Epithelial cell of esophagus (primary cell): ENCODE data around the gene PSMD1.
"Not testable (repeated sequence)": the region's sequence is repeated elsewhere in the genome, so short reads cannot be mapped to it uniquely, and the experiment has no call there.

Experiments
- DNase-seq: peaks from one replicate; pipeline ENCODE4 v3.0.0; 2010; ENCODE audit warnings: low read depth
- H3K4me3 ChIP-seq: 2 replicates; pipeline ENCODE4 v1.5.1; 2011; ENCODE audit warnings: mild to moderate bottlenecking, low read length, control low read depth
- TF ChIP-seq, protein P1 (sequence below): IDR thresholded peaks from 2 replicates; pipeline ENCODE4 v1.5.1; 2011; ENCODE audit warnings: low read depth, mild to moderate bottlenecking, low read length, control low read depth, inconsistent platforms; ENCODE audit not compliant: insufficient read depth; ENCODE audit errors: missing control alignments

The PSMD1 gene

DNA sequence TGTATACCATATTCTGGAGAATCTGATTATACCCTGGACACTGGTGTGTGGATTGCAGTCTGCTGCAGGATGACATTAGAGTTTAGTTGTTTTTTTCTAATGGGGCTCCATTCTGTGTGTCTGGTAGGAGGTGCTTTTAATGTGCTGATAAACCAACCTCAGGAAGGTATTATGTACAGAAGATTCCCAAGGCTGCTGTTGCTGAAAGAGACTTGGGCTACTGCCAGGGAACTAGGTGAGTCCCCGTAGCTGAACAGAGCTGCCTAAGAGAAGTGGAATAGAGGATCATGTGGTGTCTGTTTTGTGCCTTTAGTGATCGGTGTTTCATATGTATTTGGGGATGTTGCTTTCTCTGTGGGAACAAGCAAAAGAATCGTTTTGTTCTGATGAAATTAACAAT, 44.2 kb upstream of the PSMD1 start:
- peak; percentile 23 for DNase-seq
- TF ChIP-seq, protein P1, sequence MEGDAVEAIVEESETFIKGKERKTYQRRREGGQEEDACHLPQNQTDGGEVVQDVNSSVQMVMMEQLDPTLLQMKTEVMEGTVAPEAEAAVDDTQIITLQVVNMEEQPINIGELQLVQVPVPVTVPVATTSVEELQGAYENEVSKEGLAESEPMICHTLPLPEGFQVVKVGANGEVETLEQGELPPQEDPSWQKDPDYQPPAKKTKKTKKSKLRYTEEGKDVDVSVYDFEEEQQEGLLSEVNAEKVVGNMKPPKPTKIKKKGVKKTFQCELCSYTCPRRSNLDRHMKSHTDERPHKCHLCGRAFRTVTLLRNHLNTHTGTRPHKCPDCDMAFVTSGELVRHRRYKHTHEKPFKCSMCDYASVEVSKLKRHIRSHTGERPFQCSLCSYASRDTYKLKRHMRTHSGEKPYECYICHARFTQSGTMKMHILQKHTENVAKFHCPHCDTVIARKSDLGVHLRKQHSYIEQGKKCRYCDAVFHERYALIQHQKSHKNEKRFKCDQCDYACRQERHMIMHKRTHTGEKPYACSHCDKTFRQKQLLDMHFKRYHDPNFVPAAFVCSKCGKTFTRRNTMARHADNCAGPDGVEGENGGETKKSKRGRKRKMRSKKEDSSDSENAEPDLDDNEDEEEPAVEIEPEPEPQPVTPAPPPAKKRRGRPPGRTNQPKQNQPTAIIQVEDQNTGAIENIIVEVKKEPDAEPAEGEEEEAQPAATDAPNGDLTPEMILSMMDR = no peak

DNA sequence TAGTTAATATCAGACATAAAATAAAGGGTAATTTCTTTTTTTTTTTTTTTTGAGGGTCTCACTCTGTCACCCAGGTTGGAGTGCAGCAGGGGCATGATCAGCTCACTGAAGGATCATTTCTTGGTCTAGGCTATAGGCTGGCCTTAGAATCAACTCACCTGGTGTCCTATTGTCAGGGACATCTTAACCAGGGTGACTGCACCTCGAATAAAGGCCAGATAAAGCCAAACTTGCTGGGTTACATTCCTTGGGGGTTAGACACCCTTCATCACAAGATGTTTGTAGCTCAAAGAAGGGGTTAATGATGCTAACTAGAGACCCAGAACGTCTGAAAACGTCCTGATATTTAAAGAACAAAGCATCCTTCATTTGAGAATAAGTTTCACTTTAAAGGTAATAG, 42.8 kb upstream of the PSMD1 start:
- TF ChIP-seq, protein P1 = no peak
- H3K4me3 ChIP-seq = no peak overlapping the region
- peak; percentile 30 for DNase-seq

More for the DNA sequence above, 44.2 kb upstream of the PSMD1 start:
- H3K4me3 ChIP-seq = no peak overlapping the region

DNA sequence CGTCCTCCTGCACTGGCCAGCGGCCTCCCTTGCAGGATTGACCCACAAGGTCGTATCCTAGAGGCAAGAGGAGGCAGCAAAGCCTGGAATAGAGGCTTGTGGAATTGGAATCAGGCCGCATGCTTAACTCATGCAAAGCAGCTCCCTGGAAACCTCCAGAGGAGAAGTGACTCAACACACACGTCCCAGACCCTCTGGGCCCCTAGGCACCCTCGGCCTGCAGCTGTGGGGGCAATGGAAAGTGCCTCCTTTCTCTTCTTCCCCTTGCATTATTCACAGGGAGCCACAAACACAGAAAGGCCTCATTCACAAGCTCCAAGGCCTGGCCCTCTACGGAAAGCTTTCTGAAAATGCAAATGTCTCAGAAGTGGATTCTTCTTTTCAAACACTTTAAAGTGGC, 41.2 kb upstream of the PSMD1 start:
- TF ChIP-seq, protein P1 = no peak
- no peak overlapping the region for H3K4me3 ChIP-seq
- no peak for DNase-seq

DNA sequence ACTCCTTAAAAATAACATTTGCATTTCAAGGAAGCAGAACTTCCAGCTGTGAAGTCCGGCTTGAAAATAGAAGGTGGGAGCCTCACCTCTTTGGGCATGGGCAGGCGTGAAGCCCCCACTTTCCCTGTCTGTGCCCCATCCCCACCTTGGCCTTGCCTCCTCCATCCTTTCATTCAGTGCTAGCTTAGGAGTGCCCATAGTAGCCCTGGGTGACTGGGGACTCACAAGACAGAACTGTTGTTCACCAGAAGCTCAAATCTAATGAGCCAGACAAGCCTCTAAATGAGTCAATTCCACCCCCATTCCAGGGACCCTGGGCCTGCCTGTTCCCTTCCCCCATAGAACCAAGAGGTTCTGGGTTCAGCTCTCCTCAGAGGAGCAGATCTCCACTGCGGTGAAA, 40.7 kb upstream of the PSMD1 start:
- DNase-seq = no peak
- TF ChIP-seq, protein P1 = no peak

DNA sequence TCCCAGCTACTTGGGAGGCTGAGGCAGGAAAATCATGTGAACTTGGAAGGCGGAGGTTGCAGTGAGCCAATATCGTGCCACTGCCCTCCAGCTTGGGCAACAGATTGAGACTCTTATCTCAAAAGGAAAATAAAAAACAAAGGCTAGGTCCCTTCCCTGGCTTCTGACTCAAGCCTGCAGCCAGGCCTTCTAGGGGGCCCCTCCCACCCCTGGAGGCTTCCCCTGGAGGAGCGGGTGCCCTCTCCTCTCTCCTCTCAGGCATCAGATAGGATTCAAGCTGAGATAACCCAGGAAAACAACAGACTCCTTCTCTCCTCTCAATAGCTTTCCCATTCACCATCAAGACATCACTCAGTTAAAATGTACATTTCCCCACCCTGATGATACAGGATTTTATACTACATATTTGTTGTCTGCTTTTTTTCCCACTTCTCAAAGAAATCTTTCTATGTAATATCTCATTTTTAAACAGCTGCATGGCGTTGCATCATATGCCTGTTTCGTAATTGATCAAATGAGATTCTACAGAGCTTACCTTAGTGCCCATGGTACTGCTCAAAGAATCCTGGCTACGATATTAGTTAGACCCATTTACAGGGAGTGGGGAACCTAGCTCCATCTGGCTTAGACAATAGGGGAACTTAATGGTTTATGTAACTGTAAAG, 40.0 kb upstream of the PSMD1 start:
- DNase-seq = peak; percentile 13
- TF ChIP-seq, protein P1 = no peak
- H3K4me3 ChIP-seq = no peak overlapping the region

More for the DNA sequence above, 40.7 kb upstream of the PSMD1 start:
- H3K4me3 ChIP-seq = no peak overlapping the region

DNA sequence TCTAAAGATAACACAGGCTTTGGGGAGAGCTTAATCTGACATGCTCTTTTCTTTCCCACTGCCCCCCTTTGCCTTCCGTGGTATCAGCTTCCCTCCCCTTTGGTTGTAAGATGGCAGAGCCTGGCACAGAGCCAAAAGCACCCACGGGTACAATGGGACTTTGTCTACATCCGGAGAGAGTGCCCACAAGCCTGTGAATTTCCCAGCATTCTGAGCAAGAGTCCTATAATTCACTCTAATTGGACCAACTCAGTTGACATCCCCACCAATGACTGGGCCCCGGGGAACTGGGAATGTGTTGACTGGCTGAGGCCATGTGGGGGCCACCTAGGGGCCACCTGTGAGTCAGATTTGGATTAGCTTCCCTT, 39.5 kb upstream of the PSMD1 start:
- TF ChIP-seq, protein P1 = no peak
- no peak for DNase-seq
- no peak overlapping the region for H3K4me3 ChIP-seq

DNA sequence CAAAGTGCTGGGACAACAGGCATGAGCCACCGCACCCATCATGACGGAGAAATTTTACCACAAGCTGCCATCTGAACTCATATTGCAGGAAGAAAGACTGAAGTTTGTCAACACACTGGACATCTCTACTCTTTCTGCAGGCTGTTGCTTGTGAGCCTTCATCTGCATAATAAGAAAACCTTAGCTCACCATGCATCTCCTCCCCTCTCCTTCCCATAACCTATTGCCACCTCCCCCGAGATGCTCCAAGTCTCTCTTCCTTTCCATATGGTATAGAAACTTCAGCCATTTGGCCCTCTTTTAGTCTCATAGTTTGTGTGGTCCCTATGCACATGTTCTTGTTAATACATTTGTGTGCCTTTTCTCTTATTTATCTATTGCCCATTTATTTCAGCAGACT, 38.5 kb upstream of the PSMD1 start:
- no peak overlapping the region for H3K4me3 ChIP-seq
- TF ChIP-seq, protein P1 = no peak
- DNase-seq = no peak

DNA sequence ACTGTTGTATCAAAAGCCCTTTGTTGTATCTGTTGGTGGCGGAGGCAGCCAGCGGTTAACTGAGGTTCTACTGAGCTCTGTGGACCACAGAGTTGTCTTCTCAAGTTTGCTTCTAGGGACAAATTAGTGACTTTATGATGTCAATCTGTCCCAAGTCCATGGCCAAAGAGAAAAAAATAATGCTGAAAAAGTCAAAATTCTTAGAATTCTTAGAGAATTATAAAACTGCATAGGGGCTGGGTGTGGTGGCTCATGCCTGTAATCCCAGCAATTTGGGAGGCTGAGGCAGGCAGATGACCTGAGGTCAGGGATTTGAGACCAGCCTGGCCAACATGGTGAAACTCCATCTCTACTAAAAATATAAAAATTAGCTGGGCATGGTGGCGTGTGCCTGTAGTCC, 31.6 kb upstream of the PSMD1 start:
- not testable (repeated sequence) for DNase-seq, H3K4me3 ChIP-seq
